GM18526 (cell line): ENCODE data around the gene RPUSD1.

Experiments
- POLR2A ChIP-seq: IDR thresholded peaks from 3 replicates; pipeline ENCODE4 v1.6.1; 2011; ENCODE audit not compliant: insufficient read length; ENCODE audit errors: extremely low read depth

The RPUSD1 gene

DNA sequence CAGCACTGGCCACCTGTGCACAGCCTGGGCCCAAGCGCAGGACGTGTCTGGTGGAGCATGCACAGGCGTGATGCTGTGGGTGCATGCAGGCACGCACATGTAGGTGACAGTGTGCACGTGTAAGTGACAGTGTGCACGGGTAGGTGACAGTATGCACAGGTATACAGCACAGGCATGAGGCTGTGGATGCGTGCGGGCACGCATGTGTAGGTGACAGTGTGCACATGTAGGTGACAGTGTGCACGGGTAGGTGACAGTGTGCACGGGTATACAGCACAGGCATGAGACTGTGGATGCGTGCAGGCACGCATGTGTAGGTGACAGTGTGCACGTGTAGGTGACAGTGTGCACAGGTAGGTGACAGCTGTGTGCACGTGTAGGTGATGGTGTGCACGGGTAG is 7.9 kb downstream of the RPUSD1 start:
- no peak for TF ChIP-seq POLR2A

GRCh38 chr16:779561-779960 is 8.6 kb downstream of the RPUSD1 start:
- TF ChIP-seq POLR2A: no peak

DNA sequence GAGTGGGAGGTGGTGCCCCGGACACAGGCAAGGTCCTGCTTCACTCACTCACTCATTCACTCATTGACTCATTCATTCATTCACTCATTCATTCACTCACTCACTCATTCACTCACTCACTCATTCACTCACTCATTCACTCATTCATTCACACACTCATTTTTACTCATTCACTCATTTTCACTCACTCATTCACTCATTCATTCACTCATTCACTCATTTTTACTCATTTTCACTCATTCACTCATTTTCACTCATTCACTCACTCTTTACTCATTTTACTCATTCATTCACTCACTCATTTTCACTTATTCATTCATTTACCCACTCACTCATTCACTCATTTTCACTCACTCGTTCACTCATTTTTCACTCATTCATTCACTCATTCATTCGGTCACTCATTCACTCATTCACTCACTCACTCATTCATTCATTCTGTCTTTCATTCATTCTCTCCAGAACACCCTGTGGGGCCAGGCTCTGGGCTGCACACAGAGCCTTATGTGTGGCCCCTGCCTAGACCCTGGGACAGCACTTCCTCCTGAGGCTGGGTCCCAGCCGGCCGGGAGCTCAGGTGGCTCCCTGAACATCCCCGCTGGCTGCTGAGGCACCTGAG is 9.2 kb downstream of the RPUSD1 start:
- TF ChIP-seq POLR2A: no peak

DNA sequence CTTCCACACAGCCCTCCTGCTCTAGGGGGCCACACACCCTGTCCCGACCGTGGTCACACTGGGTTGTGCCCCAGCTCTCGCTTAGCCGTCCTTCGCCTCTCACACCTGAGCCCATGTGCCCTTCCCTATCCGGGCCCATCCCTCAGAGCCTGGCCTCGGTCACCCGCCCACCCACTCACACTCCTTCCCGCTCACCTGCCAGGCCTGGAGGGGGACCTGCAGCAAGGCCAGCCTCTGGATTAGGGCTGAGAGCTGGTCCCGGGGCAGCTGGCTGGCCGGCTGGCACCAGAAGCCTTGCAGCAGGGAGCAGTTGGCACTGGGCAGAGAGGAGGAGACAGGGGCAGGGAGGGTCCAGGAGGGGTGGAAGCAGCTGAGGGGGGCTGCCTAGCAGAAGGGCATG is 9.7 kb downstream of the RPUSD1 start:
- no peak for TF ChIP-seq POLR2A

GRCh38 chr16:777826-778225 is 10.4 kb downstream of the RPUSD1 start:
- no peak for TF ChIP-seq POLR2A

GRCh38 chr16:776824-777223 is 11.4 kb downstream of the RPUSD1 start:
- no peak for TF ChIP-seq POLR2A

DNA sequence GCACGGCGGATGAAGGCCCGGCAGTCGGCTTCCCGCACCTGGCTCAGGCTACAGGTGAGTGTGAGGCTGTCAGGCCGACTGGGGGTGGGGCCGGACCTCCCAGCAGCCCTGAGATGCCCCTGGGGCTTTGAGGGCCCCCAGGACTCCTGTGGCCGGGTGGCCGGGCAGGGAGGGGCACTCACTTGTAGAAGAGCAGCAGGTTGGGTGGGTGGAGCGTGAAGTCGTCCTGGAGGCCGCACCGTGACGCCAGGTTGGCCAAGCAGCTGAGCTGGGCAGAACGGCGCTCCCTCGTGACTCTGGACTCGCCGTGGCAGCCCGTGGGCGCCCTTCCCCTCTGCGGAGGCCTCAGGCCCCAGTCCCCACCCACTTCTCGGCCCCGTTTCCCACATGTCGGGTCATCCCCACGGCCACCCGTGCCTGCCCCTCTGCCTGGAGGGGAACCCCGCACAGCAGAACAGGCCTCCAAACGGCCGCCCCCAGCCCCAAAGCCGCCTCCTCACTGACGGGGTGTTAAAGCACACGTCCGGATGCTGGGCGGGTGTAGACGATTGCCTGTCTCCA is 12.9 kb downstream of the RPUSD1 start:
- no peak for TF ChIP-seq POLR2A

GRCh38 chr16:774086-775001 is 13.8 kb downstream of the RPUSD1 start:
- TF ChIP-seq POLR2A: no peak

DNA sequence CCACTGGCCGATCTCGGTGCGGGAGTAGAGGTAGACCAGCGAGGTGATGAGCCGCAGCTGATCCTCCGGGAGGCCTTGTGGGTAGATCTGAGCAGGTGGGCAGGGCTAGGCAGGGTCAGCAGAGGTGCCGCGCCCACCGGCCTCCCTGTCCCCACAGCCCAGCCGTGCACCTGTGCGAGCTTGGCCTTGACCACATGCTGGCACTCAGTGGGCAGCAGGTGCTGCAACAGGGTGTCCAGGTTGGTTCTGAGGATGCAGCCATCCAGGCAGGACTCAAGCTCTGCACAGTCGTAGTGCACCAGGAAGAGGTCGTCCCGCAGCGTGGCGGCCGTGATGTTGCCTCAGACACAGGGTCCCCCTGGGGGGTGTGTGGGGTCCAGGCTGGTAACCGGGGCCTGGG is 15.2 kb downstream of the RPUSD1 start:
- no peak for TF ChIP-seq POLR2A

DNA sequence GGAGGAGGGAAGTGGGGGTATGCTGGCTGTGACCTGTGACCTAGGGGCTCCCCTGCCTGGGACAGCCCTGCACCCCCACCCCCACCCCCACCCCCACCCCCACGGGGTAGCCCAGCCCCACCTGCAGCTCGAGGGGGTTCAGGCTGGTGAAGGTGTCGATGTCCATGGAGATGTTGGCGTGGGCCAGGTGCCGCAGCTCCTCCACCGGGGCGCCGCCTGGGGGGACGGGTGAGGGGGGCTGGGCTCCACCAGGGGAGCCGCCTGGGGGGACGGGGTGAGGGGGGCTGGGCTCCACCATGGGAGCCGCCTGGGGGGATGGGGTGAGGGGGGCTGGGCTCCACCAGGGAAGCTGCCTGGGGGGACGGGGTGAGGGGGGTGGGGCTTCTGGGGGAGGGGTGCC is 17.8 kb downstream of the RPUSD1 start:
- no peak for TF ChIP-seq POLR2A

- TF ChIP-seq POLR2A: no peak
Observed at GRCh38 chr16:769934-770333, 18.2 kb downstream of the RPUSD1 start.

DNA sequence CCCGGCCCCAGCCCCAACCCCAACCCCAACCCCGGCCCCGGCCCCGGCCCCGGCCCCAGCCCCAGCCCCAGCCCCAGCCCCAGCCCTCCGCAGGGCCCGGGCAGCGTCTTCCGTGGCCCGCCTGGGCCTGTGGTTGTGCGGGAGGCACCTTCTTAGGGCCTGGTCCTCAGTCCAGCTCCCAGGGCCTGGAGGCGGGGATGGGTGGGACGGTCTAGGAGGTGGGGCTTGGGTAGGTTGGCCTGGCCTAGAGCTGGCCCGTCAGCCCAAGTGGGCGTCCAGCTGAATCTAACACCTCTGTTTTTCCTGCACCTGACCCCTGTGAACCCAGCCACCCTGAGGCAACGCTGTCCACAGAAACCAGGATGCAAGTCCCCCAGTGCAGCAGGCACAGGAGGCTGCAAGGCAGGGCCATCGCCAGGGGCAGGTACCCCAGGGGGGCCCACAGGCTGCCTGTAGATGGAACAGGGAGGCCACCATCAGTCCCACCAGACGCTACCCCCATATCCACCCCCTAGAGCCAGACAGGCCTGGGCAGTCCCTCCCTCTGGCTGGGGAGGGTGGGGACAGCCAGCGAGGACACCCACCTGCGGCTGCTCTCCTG is 18.9 kb downstream of the RPUSD1 start:
- TF ChIP-seq POLR2A: no peak

DNA sequence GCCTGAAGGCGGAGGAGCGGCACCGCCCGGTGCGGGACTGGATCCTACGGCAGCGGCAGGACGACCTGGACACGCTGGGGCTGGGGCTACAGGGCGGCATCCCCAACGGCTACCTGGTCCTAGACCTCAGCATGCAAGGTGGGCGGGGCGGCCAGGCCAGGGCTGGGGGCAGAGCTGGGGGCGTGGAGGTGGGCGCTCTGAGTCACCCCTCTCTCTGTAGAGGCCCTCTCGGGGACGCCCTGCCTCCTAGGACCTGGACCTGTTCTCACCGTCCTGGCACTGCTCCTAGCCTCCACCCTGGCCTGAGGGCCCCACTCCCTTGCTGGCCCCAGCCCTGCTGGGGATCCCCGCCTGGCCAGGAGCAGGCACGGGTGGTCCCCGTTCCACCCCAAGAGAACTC is 19.8 kb downstream of the RPUSD1 start:
- TF ChIP-seq POLR2A: no peak

DNA sequence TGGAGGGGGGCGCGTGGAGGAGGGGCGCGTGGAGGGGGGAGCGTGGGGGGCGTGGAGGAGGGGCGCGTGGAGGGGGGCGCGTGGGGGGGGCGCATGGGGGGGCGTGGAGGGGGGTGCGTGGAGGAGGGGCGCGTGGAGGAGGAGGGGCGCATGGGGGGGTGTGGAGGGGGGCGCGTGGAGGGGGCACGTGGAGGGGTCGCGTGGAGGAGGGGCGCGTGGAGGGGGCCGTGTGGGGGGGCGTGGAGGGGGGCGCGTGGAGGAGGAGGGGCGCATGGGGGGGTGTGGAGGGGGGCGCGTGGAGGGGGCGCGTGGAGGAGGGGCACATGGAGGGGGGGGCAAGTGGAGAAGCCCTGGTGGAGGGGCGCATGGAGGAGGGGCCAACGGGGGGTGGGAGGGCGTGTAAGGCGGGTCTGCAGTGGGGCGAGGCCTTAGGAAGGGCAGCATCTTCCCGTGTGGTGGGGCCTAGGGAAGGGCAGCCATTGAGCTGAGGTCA is 20.4 kb downstream of the RPUSD1 start:
- no peak for TF ChIP-seq POLR2A

GRCh38 chr16:766820-767640 is 21.2 kb downstream of the RPUSD1 start:
- no peak for TF ChIP-seq POLR2A

GRCh38 chr16:766008-766819 is 22.0 kb downstream of the RPUSD1 start:
- TF ChIP-seq POLR2A: no peak
